ENCODE measurements around the gene PSME2. TPM values are rescaled to one million over a fixed set of nuclear protein-coding genes. Genes with fewer than 3 reads are reported as not detected.
A peak's percentile ranks its signal among the peaks of the same experiment; 100 is the strongest.

Gene PSME2
- total and polyA plus RNA-seq, 4 donors = 59.4 to 136 (median 113) TPM

DNA sequence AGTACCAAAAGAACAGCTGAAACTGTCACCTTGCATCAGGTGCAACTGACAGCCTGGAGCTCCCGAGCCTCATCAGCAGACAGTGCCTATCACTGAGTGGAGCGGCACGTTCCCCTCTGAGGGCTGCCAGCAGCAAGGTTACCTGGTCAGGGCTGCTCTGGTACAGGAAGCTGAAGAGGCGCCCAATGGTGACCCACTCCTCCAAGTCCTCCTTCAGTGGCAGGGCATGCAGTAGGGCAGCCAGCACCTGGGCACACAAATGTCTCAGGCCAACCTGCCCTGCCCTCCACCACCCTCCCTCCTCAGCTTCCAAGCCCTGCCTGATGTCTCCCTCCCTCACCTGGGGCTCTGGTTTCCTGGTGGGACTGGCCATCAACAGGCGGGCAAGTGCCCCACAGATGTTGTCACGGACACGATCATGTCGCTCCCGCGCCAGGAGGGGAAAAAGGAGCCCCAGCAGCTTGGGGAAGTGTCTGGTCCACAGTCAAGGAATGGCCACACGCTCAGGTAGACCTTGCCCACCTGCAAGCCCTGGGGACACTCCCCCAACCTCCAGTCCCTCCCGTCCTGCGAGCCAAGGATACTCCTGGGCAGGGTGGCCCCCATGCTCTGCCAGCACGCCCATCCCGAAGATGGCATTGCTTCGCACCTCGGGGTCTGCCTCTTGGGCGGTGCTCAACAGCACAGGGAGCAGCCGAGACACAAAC is 35.1 kb upstream of the PSME2 start:
- peaks cover 98% of the 10 kb centered on the region for H3K36me3 ChIP-seq (ENCODE audit: control insufficient read depth, insufficient read depth, low read length)

DNA sequence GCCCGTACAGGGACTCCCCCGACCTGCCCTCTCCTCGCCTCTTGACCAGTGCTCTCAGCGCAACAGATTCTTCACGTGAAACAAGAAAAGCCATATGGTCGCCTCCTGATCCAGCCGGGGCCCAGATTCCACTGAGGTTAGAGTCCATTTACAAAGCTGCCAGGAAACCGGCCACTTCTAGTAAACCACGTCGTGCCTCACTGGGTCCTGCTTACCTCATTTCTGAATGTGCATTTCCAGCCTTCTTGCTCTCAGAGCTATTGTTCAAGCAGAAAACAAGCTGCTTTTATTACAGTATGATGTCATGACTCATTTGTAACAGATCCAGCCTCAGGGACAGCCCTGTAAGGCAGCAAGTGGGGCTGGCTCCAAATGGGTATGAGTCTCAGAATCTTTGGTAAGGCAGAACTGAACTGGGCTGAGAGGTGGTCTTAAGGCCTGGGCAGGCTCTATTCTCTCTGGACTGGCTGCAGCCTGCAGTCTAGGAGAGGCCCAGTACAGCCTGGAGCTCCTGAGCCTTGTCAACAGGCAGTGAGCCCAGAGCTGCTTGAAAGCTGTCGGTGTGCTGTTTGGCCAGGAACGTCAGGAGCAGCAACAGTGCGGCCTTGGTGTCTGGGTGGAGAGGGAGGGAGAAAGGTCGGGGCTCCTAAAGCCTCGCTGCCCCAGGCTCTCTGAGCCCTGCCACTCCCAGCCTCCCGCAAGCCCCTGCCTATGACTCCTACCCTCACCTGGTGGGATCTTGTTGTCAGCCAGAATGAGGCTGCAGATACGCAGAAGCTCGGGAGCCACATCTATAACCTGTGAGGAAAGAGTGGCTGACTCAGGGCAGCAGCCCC is 33.8 kb upstream of the PSME2 start:
- no peaks in the 10 kb centered on the region for H3K27me3 ChIP-seq (ENCODE audit: control insufficient read depth, insufficient read depth, low read length)
- DNase-seq (ENCODE audit: low read depth in 4 of 6, low spot score in 6 of 6) = no peak
- H3K36me3 ChIP-seq (ENCODE audit: control insufficient read depth, insufficient read depth, low read length) = peaks cover 98% of the 10 kb centered on the region
- 62% methylated on average over 11 of the region's 18 CpGs for WGBS (ENCODE audit: insufficient coverage)
- no peak overlapping the region for H3K4me3 ChIP-seq (ENCODE audit: low read depth, low read length)
- no peaks in the 10 kb centered on the region for H3K9me3 ChIP-seq (ENCODE audit: control insufficient read depth, insufficient read depth, low read length)
- H3K27ac ChIP-seq (ENCODE audit: low read depth, low read length) = no peak overlapping the region
- peaks cover 8% of the 10 kb centered on the region for H3K4me1 ChIP-seq (ENCODE audit: control insufficient read depth, insufficient read depth, low read length)

More for the DNA sequence above, 35.1 kb upstream of the PSME2 start:
- H3K4me3 ChIP-seq (ENCODE audit: low read depth, low read length) = no peak overlapping the region
- H3K27ac ChIP-seq (ENCODE audit: low read depth, low read length) = no peak overlapping the region
- no peaks in the 10 kb centered on the region for H3K27me3 ChIP-seq (ENCODE audit: control insufficient read depth, insufficient read depth, low read length)
- WGBS (ENCODE audit: insufficient coverage) = 96% methylated on average over 17 of the region's 19 CpGs
- H3K4me1 ChIP-seq (ENCODE audit: control insufficient read depth, insufficient read depth, low read length) = peaks cover 8% of the 10 kb centered on the region
- DNase-seq (ENCODE audit: low read depth in 4 of 6, low spot score in 6 of 6) = no peak
- no peaks in the 10 kb centered on the region for H3K9me3 ChIP-seq (ENCODE audit: control insufficient read depth, insufficient read depth, low read length)

GRCh38 chr14:24179294-24179960 is 33.0 kb upstream of the PSME2 start:
- no peak for DNase-seq (ENCODE audit: low read depth in 4 of 6, low spot score in 6 of 6)
- Histone ChIP-seq H3K36me3 (ENCODE audit: control insufficient read depth, insufficient read depth, low read length) (peaks cover 95% of the 10 kb centered on the region), H3K27me3 (ENCODE audit: control insufficient read depth, insufficient read depth, low read length) (no peaks in the 10 kb centered on the region), H3K4me1 (ENCODE audit: control insufficient read depth, insufficient read depth, low read length) (peaks cover 8% of the 10 kb centered on the region), H3K9me3 (ENCODE audit: control insufficient read depth, insufficient read depth, low read length) (no peaks in the 10 kb centered on the region), H3K4me3 (ENCODE audit: low read depth, low read length) (no peak overlapping the region), H3K27ac (ENCODE audit: low read depth, low read length) (no peak overlapping the region)
- 89% methylated on average over 9 of the region's 14 CpGs for WGBS (ENCODE audit: insufficient coverage)

DNA sequence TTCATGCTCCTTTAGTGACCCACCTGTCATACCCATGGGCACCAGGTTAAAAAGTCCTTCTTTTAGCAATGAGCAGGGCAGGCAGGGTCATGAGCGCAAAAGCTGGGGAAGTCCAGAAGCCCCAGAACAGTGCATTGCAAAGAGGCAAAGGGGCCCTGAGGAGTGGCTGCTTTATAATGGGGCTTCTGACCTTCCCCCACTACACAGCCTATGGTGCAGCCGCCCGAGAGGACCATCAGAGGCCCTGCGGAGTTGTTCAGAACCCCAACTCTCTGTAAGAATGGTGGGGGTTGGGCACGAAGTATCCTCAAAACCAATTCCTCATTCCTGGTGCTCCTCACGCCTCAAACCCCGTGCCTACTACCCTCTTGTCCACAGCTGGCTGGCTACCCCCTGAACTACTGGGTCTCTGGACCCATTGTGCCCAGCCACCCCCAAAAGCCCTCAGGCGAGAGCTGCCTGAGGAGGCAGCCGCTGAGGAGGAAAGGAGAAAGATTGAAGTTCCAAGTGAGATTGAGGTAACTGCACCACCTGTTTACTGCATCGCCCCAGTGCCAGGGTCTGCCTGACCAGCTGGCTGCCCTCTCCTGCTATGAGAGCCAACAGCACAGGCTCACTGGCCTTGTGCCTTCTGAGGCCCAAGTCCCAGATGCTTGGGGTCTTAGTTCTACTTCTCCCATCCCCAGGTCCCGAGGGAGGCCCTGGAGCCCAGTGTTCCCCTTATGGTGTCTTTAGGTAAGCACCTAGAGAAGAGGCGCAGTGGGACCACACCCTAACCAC is 32.2 kb upstream of the PSME2 start:
- no peak overlapping the region for H3K27ac ChIP-seq (ENCODE audit: low read depth, low read length)
- H3K36me3 ChIP-seq (ENCODE audit: control insufficient read depth, insufficient read depth, low read length) = peaks cover 95% of the 10 kb centered on the region
- peaks cover 14% of the 10 kb centered on the region for H3K4me1 ChIP-seq (ENCODE audit: control insufficient read depth, insufficient read depth, low read length)
- 100% methylated on average over 3 of the region's 12 CpGs for WGBS (ENCODE audit: insufficient coverage)
- H3K27me3 ChIP-seq (ENCODE audit: control insufficient read depth, insufficient read depth, low read length) = no peaks in the 10 kb centered on the region
- no peak for DNase-seq (ENCODE audit: low read depth in 4 of 6, low spot score in 6 of 6)
- H3K4me3 ChIP-seq (ENCODE audit: low read depth, low read length) = no peak overlapping the region
- H3K9me3 ChIP-seq (ENCODE audit: control insufficient read depth, insufficient read depth, low read length) = no peaks in the 10 kb centered on the region

DNA sequence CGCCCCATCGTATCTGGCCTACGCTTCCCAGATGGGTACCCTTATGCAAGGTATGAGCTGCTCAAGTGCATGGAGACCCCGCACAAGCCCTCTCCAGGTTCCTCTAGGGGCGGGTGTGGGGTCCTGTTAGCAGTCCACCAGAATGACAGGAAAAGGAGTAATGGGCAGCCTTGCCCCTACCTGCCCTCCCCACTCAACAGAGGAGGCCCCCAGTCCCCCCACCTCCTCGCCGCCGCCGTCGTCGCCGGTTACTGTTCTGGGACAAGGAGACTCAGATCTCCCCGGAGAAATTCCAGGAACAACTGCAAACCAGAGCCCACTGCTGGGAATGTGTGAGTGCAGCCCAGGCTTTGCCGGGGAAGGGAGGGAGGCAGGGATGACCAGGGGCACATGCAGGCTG is 31.5 kb upstream of the PSME2 start:
- H3K4me3 ChIP-seq (ENCODE audit: low read depth, low read length) = no peak overlapping the region
- no peak for DNase-seq (ENCODE audit: low read depth in 4 of 6, low spot score in 6 of 6)
- WGBS (ENCODE audit: insufficient coverage) = 89% methylated on average over 3 of the region's 14 CpGs
- H3K27me3 ChIP-seq (ENCODE audit: control insufficient read depth, insufficient read depth, low read length) = no peaks in the 10 kb centered on the region
- no peak overlapping the region for H3K27ac ChIP-seq (ENCODE audit: low read depth, low read length)
- no peaks in the 10 kb centered on the region for H3K9me3 ChIP-seq (ENCODE audit: control insufficient read depth, insufficient read depth, low read length)
- peaks cover 21% of the 10 kb centered on the region for H3K4me1 ChIP-seq (ENCODE audit: control insufficient read depth, insufficient read depth, low read length)
- peaks cover 95% of the 10 kb centered on the region for H3K36me3 ChIP-seq (ENCODE audit: control insufficient read depth, insufficient read depth, low read length)

DNA sequence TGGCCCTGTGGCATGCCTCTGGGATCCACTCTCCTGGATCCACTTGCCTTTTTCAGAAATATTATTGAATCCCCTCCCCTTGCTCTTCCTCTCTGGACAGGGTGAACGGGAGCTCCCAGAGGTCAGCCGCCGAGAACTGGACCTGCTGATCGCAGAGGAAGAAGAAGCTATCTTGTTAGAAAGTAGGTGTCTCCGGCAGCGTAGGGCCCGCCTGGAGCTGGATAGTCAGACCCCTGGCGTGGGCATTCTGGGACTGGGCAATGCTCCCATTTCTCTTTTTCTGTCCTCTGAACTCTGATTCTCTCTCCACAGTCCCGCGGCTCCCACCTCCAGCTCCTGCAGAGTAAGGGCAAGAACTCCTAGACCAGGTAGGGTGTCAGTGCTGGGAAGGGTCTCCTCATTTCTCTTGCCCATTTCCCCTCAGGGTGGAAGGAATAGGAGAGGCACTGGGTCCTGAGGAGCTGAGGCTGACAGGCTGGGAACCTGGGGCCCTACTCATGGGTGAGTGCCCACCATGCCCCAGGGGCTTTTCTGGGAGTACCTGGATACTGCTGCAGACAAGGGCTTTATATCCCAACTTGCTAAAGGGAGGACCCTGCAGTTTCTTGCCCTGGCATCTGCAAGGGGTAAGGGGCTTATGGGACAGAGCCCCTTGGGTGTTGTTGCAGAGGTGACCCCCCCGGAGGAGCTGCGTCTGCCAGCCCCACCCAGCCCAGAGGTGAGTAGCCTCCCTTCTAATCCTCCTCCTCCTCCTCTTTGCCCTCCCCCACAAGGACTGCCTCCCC is 30.8 kb upstream of the PSME2 start:
- Histone ChIP-seq H3K27me3 (ENCODE audit: control insufficient read depth, insufficient read depth, low read length) (no peaks in the 10 kb centered on the region), H3K4me3 (ENCODE audit: low read depth, low read length) (no peak overlapping the region), H3K27ac (ENCODE audit: low read depth, low read length) (no peak overlapping the region), H3K4me1 (ENCODE audit: control insufficient read depth, insufficient read depth, low read length) (peaks cover 27% of the 10 kb centered on the region), H3K9me3 (ENCODE audit: control insufficient read depth, insufficient read depth, low read length) (no peaks in the 10 kb centered on the region), H3K36me3 (ENCODE audit: control insufficient read depth, insufficient read depth, low read length) (peaks cover 92% of the 10 kb centered on the region)
- WGBS (ENCODE audit: insufficient coverage) = 93% methylated on average over 3 of the region's 12 CpGs
- DNase-seq (ENCODE audit: low read depth in 4 of 6, low spot score in 6 of 6) = no peak

GRCh38 chr14:24176599-24176998 is 30.2 kb upstream of the PSME2 start:
- DNase-seq (ENCODE audit: low read depth in 4 of 6, low spot score in 6 of 6) = no peak
- H3K4me1 ChIP-seq (ENCODE audit: control insufficient read depth, insufficient read depth, low read length) = peaks cover 33% of the 10 kb centered on the region
- peaks cover 86% of the 10 kb centered on the region for H3K36me3 ChIP-seq (ENCODE audit: control insufficient read depth, insufficient read depth, low read length)
- no peaks in the 10 kb centered on the region for H3K27me3 ChIP-seq (ENCODE audit: control insufficient read depth, insufficient read depth, low read length)
- no peaks in the 10 kb centered on the region for H3K9me3 ChIP-seq (ENCODE audit: control insufficient read depth, insufficient read depth, low read length)
- WGBS (ENCODE audit: insufficient coverage) = 89% methylated on average over 5 of the region's 5 CpGs
- no peak overlapping the region for H3K4me3 ChIP-seq (ENCODE audit: low read depth, low read length)
- H3K27ac ChIP-seq (ENCODE audit: low read depth, low read length) = no peak overlapping the region

DNA sequence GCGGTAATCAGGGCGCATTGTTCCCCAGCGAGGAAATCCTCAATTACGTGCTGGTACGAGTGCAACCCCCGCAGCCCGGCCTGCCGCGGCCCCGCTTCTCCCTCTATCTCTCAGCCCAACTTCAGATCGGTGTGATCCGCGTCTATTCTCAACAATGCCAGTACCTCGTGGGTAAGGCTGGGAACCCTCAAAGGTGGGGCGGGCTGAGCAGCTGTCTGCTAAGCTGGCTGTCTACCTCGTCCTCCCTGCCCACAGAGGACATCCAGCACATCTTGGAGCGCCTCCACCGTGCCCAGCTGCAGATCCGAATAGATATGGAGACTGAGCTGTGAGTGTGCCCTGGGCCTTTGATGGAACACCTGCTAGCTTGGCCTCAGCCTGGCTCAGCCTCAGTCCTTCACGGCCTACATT is 26.5 kb upstream of the PSME2 start:
- DNase-seq (ENCODE audit: low read depth in 4 of 6, low spot score in 6 of 6) = peak in 1 of 6 donors; percentile 53
- Histone ChIP-seq H3K9me3 (ENCODE audit: control insufficient read depth, insufficient read depth, low read length) (no peaks in the 10 kb centered on the region), H3K4me1 (ENCODE audit: control insufficient read depth, insufficient read depth, low read length) (peaks cover 34% of the 10 kb centered on the region), H3K27me3 (ENCODE audit: control insufficient read depth, insufficient read depth, low read length) (no peaks in the 10 kb centered on the region), H3K4me3 (ENCODE audit: low read depth, low read length) (peak overlapping the region; percentile 79), H3K36me3 (ENCODE audit: control insufficient read depth, insufficient read depth, low read length) (peaks cover 50% of the 10 kb centered on the region), H3K27ac (ENCODE audit: low read depth, low read length) (peak overlapping the region; percentile 79)
- 23% methylated on average over 19 of the region's 20 CpGs for WGBS (ENCODE audit: insufficient coverage)

Data from spinal cord (tissue), 10 donors.